ENCODE results near the gene WDR81. TPM values are rescaled to one million over a fixed set of nuclear protein-coding genes. Genes with fewer than 3 reads are reported as not detected.

WDR81 gene
- total RNA-seq, 1 experiment from 2014 or later, result 29.5 TPM

- in situ Hi-C loops (cut with HindIII; ENCODE audit: low pct_unique_long_range_greater_than_20kb, low sequenced_read_pairs), result no loop called here
- TF ChIP-seq CTCF (IDR thresholded peaks at IDR 0.05), result no peak
- TF ChIP-seq REST (IDR thresholded peaks at IDR 0.05; ENCODE audit: insufficient read depth in 1 of 2, low read depth in 2 of 2, low read length in 1 of 2), result no peak
- TF ChIP-seq TCF7L2 (IDR thresholded peaks at IDR 0.05; ENCODE audit: low read depth, low read length), result no peak
- TF ChIP-seq POLR2AphosphoS5 (IDR thresholded peaks at IDR 0.05; ENCODE audit: low read depth, low read length), result no peak
- TF ChIP-seq SIN3A (IDR thresholded peaks at IDR 0.05; ENCODE audit: borderline replicate concordance, insufficient read depth, low read depth, low read length), result no peak
- Histone ChIP-seq H3K27me3 (ENCODE audit: control insufficient read depth, insufficient read depth, low read length) (no peaks in the 10 kb centered on the region), H3K27ac (ENCODE audit: low read length) (peak overlapping the region; percentile 78; the same call in 1 of the 2 replicates), H3K36me3 (ENCODE audit: control insufficient read depth, insufficient read depth, low read length) (peaks cover 4% of the 10 kb centered on the region; the same call in 1 of the 2 replicates), H3K4me1 (ENCODE audit: control insufficient read depth, insufficient read depth, low read length) (peaks cover 36% of the 10 kb centered on the region), H3K9me3 (ENCODE audit: control insufficient read depth, insufficient read depth, low read depth, low read length) (no peaks in the 10 kb centered on the region), H3K4me3 (ENCODE audit: low read depth in 2 of 2, low read length in 2 of 2) (no peak overlapping the region)
- intact Hi-C loops (cut with micrococcal nuclease; ENCODE audit: unreplicated experiment), result no loop called here
- ATAC-seq (no peak), DNase-seq (ENCODE audit: low read depth, low spot score) (no peak)
- no TSS peak for BruUV-seq (replicated peaks)
- POLR2A ChIA-PET, result no interaction called here
- CTCF ChIA-PET, result no interaction called here
Measured at GRCh38 chr17:1711804-1712203, 12.7 kb upstream of the WDR81 start.

- Histone ChIP-seq H3K4me1 (ENCODE audit: control insufficient read depth, insufficient read depth, low read length) (peaks cover 36% of the 10 kb centered on the region), H3K9me3 (ENCODE audit: control insufficient read depth, insufficient read depth, low read depth, low read length) (no peaks in the 10 kb centered on the region), H3K27ac (ENCODE audit: low read length) (peak overlapping the region; percentile 66), H3K36me3 (ENCODE audit: control insufficient read depth, insufficient read depth, low read length) (peaks cover 4% of the 10 kb centered on the region; the same call in 1 of the 2 replicates), H3K4me3 (ENCODE audit: low read depth in 2 of 2, low read length in 2 of 2) (no peak overlapping the region), H3K27me3 (ENCODE audit: control insufficient read depth, insufficient read depth, low read length) (no peaks in the 10 kb centered on the region)
- ATAC-seq, result no peak
- no peak for TF ChIP-seq POLR2AphosphoS5 (IDR thresholded peaks at IDR 0.05; ENCODE audit: low read depth, low read length)
- no peak for TF ChIP-seq TCF7L2 (IDR thresholded peaks at IDR 0.05; ENCODE audit: low read depth, low read length)
- no peak for TF ChIP-seq CTCF (IDR thresholded peaks at IDR 0.05)
- TF ChIP-seq SIN3A (IDR thresholded peaks at IDR 0.05; ENCODE audit: borderline replicate concordance, insufficient read depth, low read depth, low read length), result no peak
- no peak for TF ChIP-seq REST (IDR thresholded peaks at IDR 0.05; ENCODE audit: insufficient read depth in 1 of 2, low read depth in 2 of 2, low read length in 1 of 2)
- BruUV-seq (replicated peaks), result no TSS peak
- in situ Hi-C loops (cut with HindIII; ENCODE audit: low pct_unique_long_range_greater_than_20kb, low sequenced_read_pairs) (no loop called here), intact Hi-C loops (cut with micrococcal nuclease; ENCODE audit: unreplicated experiment) (no loop called here)
- POLR2A ChIA-PET, result no interaction called here
- DNase-seq (ENCODE audit: low read depth, low spot score), result no peak
- CTCF ChIA-PET, result no interaction called here
Measured at GRCh38 chr17:1712271-1712670, 12.2 kb upstream of the WDR81 start.

Measured in Panc1 (cell line).